ENCODE measurements around the gene IL20RB.
"Not testable (repeated sequence)": the region's sequence is repeated elsewhere in the genome, so short reads cannot be mapped to it uniquely, and the experiment has no call there.

Gene IL20RB

GRCh38 chr3:136987398-136987980 is 29.7 kb downstream of the IL20RB start:
- not testable (repeated sequence) for H3K4me1 ChIP-seq (ENCODE audit: control insufficient read depth, insufficient read depth, low read length, poor library complexity, severe bottlenecking); H3K27ac ChIP-seq (ENCODE audit: low read depth, low read length, severe bottlenecking); H3K4me3 ChIP-seq (ENCODE audit: extremely low read depth, insufficient read depth, low read length, poor library complexity, severe bottlenecking); H3K9me3 ChIP-seq (ENCODE audit: control insufficient read depth, low read length)
- H3K36me3 ChIP-seq (ENCODE audit: control insufficient read depth, insufficient read depth, low read length), result peaks cover 25% of the 10 kb centered on the region
- 97 to 98% methylated on average over 8 to 28 of the region's 39 CpGs for WGBS, 2 experiments (ENCODE audit: insufficient coverage in 2 of 2)

- peaks cover 7% of the 10 kb centered on the region for H3K4me1 ChIP-seq (ENCODE audit: control insufficient read depth, insufficient read depth, low read length, poor library complexity, severe bottlenecking)
These were observed 30.9 kb downstream of the IL20RB start for GRCh38 chr3:136988651-136989050.

DNA sequence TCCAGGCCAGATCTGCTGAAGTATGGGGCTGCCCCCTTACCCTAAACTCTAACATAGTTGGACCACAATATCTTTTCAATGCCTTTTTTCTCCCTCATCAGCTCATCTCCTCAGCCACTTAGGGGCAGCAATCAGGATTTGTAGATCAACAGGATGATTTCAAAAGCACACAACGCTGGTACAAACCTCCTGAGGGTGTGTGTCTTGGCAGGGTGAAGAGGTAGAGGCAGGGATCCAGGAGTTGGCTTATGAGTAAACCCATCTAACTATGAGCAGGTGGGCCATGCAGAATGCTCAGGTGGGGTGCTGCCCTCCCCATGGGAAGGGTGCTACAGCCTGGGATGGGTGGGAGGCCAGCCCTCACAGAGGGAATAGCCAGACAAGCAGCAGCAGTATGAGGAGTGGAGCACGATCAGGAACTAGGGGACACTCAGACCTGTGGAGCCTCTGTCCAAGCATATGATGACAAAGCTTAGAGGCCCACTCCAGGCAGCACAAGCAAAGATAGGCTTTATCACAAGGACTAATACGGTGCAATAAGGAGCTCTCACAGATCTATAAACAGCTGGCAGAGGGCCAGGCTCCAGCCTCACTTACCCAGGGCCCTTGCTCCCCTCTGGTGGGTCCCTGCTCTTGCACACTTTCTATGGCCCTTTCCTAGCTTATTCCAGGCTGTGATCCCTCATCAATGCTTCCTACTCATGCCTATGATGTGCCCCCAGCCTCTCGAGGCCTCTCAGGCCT is 32.2 kb downstream of the IL20RB start:
- Histone ChIP-seq H3K9me3 (ENCODE audit: control insufficient read depth, low read length) (peaks cover 10% of the 10 kb centered on the region), H3K27ac (ENCODE audit: low read depth, low read length, severe bottlenecking) (no peak overlapping the region), H3K4me1 (ENCODE audit: control insufficient read depth, insufficient read depth, low read length, poor library complexity, severe bottlenecking) (no peaks in the 10 kb centered on the region), H3K36me3 (ENCODE audit: control insufficient read depth, insufficient read depth, low read length) (peaks cover 20% of the 10 kb centered on the region), H3K4me3 (ENCODE audit: extremely low read depth, insufficient read depth, low read length, poor library complexity, severe bottlenecking) (no peak overlapping the region)
- 90 to 98% methylated on average over 4 of the region's 4 CpGs for WGBS, 2 experiments (ENCODE audit: insufficient coverage in 2 of 2)

More at GRCh38 chr3:136988651-136989050, 30.9 kb downstream of the IL20RB start:
- H3K27ac ChIP-seq (ENCODE audit: low read depth, low read length, severe bottlenecking), result no peak overlapping the region
- H3K4me3 ChIP-seq (ENCODE audit: extremely low read depth, insufficient read depth, low read length, poor library complexity, severe bottlenecking), result no peak overlapping the region
- peaks cover 23% of the 10 kb centered on the region for H3K36me3 ChIP-seq (ENCODE audit: control insufficient read depth, insufficient read depth, low read length)
- WGBS, 2 experiments (ENCODE audit: insufficient coverage in 2 of 2), result 89 to 96% methylated on average over 2 of the region's 2 CpGs
- peaks cover 10% of the 10 kb centered on the region for H3K9me3 ChIP-seq (ENCODE audit: control insufficient read depth, low read length)

GRCh38 chr3:136990826-136991225 is 33.0 kb downstream of the IL20RB start:
- whole genome bisulfite sequencing, 2 experiments (ENCODE audit: insufficient coverage in 2 of 2), result 90 to 94% methylated on average over 3 to 4 of the region's 4 CpGs
- no peak overlapping the region for H3K4me3 ChIP-seq (ENCODE audit: extremely low read depth, insufficient read depth, low read length, poor library complexity, severe bottlenecking)

GRCh38 chr3:136992115-136992514 is 34.3 kb downstream of the IL20RB start:
- no peak overlapping the region for H3K27ac ChIP-seq (ENCODE audit: low read depth, low read length, severe bottlenecking)
- no peak overlapping the region for H3K4me3 ChIP-seq (ENCODE audit: extremely low read depth, insufficient read depth, low read length, poor library complexity, severe bottlenecking)
- WGBS, 2 experiments (ENCODE audit: insufficient coverage in 2 of 2), result 89% methylated on average over 1 of the region's 2 CpGs; no CpG with 5 or more reads in 1 of the 2 experiments
- no peaks in the 10 kb centered on the region for H3K4me1 ChIP-seq (ENCODE audit: control insufficient read depth, insufficient read depth, low read length, poor library complexity, severe bottlenecking)
- peaks cover 17% of the 10 kb centered on the region for H3K36me3 ChIP-seq (ENCODE audit: control insufficient read depth, insufficient read depth, low read length)
- peaks cover 6% of the 10 kb centered on the region for H3K9me3 ChIP-seq (ENCODE audit: control insufficient read depth, low read length)

More at GRCh38 chr3:136990826-136991225, 33.0 kb downstream of the IL20RB start:
- Histone ChIP-seq H3K4me1 (ENCODE audit: control insufficient read depth, insufficient read depth, low read length, poor library complexity, severe bottlenecking) (no peaks in the 10 kb centered on the region), H3K27ac (ENCODE audit: low read depth, low read length, severe bottlenecking) (no peak overlapping the region), H3K36me3 (ENCODE audit: control insufficient read depth, insufficient read depth, low read length) (peaks cover 20% of the 10 kb centered on the region), H3K9me3 (ENCODE audit: control insufficient read depth, low read length) (peaks cover 10% of the 10 kb centered on the region)

GRCh38 chr3:136994772-136995516 is 37.2 kb downstream of the IL20RB start:
- Histone ChIP-seq H3K4me3 (ENCODE audit: extremely low read depth, insufficient read depth, low read length, poor library complexity, severe bottlenecking) (no peak overlapping the region), H3K9me3 (ENCODE audit: control insufficient read depth, low read length) (no peaks in the 10 kb centered on the region), H3K27ac (ENCODE audit: low read depth, low read length, severe bottlenecking) (no peak overlapping the region), H3K4me1 (ENCODE audit: control insufficient read depth, insufficient read depth, low read length, poor library complexity, severe bottlenecking) (no peaks in the 10 kb centered on the region), H3K36me3 (ENCODE audit: control insufficient read depth, insufficient read depth, low read length) (peaks cover 3% of the 10 kb centered on the region)
- WGBS, 2 experiments (ENCODE audit: insufficient coverage in 2 of 2), result 84 to 88% methylated on average over 4 to 5 of the region's 8 CpGs

- no peak overlapping the region for H3K4me3 ChIP-seq (ENCODE audit: extremely low read depth, insufficient read depth, low read length, poor library complexity, severe bottlenecking)
- no peaks in the 10 kb centered on the region for H3K4me1 ChIP-seq (ENCODE audit: control insufficient read depth, insufficient read depth, low read length, poor library complexity, severe bottlenecking)
- H3K9me3 ChIP-seq (ENCODE audit: control insufficient read depth, low read length), result no peaks in the 10 kb centered on the region
- H3K36me3 ChIP-seq (ENCODE audit: control insufficient read depth, insufficient read depth, low read length), result peaks cover 3% of the 10 kb centered on the region
- 86 to 100% methylated on average over 1 of the region's 1 CpG for WGBS, 2 experiments (ENCODE audit: insufficient coverage in 2 of 2)
- H3K27ac ChIP-seq (ENCODE audit: low read depth, low read length, severe bottlenecking), result no peak overlapping the region
These were observed 37.9 kb downstream of the IL20RB start for GRCh38 chr3:136995652-136996051.

- H3K4me3 ChIP-seq (ENCODE audit: extremely low read depth, insufficient read depth, low read length, poor library complexity, severe bottlenecking), result no peak overlapping the region
- H3K9me3 ChIP-seq (ENCODE audit: control insufficient read depth, low read length), result no peaks in the 10 kb centered on the region
- peaks cover 3% of the 10 kb centered on the region for H3K36me3 ChIP-seq (ENCODE audit: control insufficient read depth, insufficient read depth, low read length)
- no peak overlapping the region for H3K27ac ChIP-seq (ENCODE audit: low read depth, low read length, severe bottlenecking)
- H3K4me1 ChIP-seq (ENCODE audit: control insufficient read depth, insufficient read depth, low read length, poor library complexity, severe bottlenecking), result no peaks in the 10 kb centered on the region
These were observed 42.3 kb downstream of the IL20RB start for GRCh38 chr3:137000039-137000438.

- not testable (repeated sequence) for H3K27ac ChIP-seq (ENCODE audit: low read depth, low read length, severe bottlenecking); H3K36me3 ChIP-seq (ENCODE audit: control insufficient read depth, insufficient read depth, low read length); H3K9me3 ChIP-seq (ENCODE audit: control insufficient read depth, low read length); H3K4me3 ChIP-seq (ENCODE audit: extremely low read depth, insufficient read depth, low read length, poor library complexity, severe bottlenecking)
- peaks cover 12% of the 10 kb centered on the region for H3K4me1 ChIP-seq (ENCODE audit: control insufficient read depth, insufficient read depth, low read length, poor library complexity, severe bottlenecking)
- 90 to 94% methylated on average over 7 to 8 of the region's 9 CpGs for WGBS, 2 experiments (ENCODE audit: insufficient coverage in 2 of 2)
These were observed 49.6 kb downstream of the IL20RB start for GRCh38 chr3:137007376-137007775.

DNA sequence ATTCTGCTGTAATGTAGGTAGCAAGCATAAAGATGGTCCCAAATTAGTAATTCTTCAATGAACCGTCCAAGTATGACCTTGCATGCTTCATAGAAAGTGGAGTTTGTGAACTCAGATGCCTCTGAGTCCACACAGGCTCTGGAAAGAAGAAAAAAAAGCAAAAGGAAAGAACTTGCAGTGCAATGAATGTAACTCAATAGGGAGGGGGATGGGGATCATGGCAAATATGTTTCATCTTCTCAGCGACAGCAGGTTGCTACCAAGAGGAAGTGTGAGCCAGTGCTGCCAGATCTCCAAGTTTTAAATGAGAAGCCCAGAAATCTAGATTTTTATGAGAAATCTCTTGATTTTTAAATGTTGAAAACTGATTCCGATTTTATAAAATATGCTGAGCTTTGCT is 50.3 kb downstream of the IL20RB start:
- H3K4me3 ChIP-seq (ENCODE audit: extremely low read depth, insufficient read depth, low read length, poor library complexity, severe bottlenecking), result no peak overlapping the region
- peaks cover 16% of the 10 kb centered on the region for H3K4me1 ChIP-seq (ENCODE audit: control insufficient read depth, insufficient read depth, low read length, poor library complexity, severe bottlenecking)
- WGBS, 2 experiments (ENCODE audit: insufficient coverage in 2 of 2), result 86 to 92% methylated on average over 3 of the region's 3 CpGs
- no peak overlapping the region for H3K27ac ChIP-seq (ENCODE audit: low read depth, low read length, severe bottlenecking)
- no peaks in the 10 kb centered on the region for H3K9me3 ChIP-seq (ENCODE audit: control insufficient read depth, low read length)
- H3K36me3 ChIP-seq (ENCODE audit: control insufficient read depth, insufficient read depth, low read length), result peaks cover 8% of the 10 kb centered on the region

Data from mesodermal cell (in vitro differentiated cells).